DMS53 treated with DMSO at 0.1 percent for 48 hours (cell line): ENCODE measurements around the gene ATXN1.

ENCODE experiments used
- DNase-seq: peaks from one replicate; lab custom pipeline; 2025; ENCODE audit not compliant: unreplicated experiment; lab: John Stamatoyannopoulos, UW

The ATXN1 gene

DNA sequence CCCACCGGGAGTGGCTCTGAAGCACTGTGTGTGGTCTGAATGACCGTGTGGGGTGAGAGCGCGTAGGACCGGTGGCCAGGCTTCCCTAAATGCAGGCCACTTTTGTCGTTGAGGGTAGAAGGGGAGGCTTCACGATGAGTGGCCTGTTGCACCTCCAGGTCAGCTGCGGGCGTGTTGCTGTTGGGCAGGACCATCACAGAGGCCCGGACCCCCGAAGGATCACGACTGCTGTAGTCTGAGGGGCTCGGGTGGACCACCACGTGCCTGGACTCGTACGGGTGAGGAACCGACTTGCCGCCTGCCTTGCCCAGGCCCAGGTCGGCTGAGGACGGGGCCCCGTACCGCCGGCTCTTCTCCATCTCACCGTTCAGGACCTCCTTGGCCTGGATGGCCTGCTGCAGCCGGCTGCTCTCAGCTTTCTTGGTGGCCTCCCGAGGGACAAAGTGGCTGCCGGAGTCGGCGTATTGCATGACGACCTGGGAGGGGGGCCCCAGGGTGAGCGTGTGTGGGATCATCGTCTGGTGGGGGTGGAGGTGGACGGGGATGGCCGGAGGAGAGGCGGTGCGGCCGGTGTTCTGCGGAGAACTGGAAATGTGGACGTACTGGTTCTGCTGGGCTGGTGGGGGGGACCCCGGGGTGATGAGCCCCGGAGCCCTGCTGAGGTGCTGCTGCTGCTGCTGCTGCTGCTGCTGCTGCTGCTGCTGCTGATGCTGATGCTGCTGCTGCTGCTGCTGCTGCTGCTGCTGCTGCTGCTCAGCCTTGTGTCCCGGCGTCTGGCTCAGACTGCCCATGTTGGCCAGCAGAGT, 434.1 kb downstream of the ATXN1 start:
- DNase-seq, result no peak

- no peak for DNase-seq
Observed at GRCh38 chr6:16326531-16326930, 434.7 kb downstream of the ATXN1 start.

DNA sequence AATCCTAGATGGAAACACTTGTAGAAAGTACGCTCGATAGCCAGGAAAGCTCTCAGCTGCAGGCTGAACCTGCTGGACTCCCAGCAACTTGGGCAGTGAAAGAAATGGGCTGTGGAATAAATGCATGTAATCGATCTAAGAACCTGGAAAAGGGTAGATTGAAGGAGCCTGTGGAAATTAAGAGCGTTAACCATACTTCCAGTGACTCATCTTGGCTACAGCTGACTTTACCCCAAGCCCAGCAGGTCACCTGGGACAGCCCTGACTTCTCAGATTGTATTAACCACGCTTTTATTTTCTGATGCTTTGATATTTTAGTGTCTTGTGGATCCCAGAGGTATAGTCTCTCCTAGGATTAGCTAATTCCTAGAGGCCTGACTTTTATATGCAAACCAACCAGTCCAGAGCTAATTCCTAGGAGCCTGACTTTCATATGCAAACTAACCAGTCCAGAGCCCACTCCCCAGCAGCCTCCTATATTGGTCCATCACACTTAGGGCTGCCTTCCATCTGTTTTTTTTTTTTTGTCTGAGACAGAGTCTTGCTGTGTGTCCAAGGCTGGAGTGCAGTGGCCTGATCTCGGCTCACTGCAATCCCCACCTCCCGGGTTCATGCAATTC, 436.5 kb downstream of the ATXN1 start:
- DNase-seq, result no peak

- no peak for DNase-seq
Observed at GRCh38 chr6:16324184-16324583, 437.1 kb downstream of the ATXN1 start.

- DNase-seq, result peak; percentile 90
Observed at GRCh38 chr6:16322666-16323312, 438.5 kb downstream of the ATXN1 start.

DNA sequence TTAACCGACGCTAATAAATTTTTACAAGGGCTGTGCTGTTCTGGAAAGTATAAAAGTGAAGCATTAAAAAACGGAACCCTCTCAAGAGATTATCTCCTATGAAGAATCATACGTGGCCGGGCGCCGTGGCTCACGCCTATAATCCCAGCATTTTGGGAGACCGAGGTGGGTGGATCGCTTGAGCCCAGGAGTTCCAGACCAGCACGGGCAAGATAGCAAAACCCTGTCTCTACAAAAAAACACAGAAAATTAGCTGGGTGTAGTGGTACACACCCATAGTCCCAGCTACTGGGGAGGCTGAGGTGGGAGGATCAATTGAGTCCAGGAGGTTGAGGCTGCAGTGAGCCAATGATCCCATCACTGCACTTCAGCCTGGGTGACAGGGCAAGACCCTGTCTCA, 439.4 kb downstream of the ATXN1 start:
- no peak for DNase-seq

DNA sequence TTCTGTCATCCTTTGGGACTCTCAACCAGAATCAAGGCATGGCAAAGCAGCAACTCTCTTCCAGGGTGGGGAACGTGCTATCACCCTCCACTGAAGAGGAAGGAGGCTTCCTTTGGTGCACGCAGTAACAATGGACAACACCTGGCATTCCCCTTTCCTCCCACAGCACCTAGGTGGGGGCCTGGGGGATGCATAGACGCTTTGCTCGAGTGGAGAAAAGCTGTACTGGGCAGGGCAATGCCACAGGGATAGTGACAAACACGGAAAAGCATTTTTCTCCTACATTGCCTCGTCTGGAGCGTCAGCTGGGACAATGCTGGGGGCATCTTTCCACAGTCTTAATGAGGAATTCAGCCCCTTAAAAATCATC, 439.9 kb downstream of the ATXN1 start:
- DNase-seq, result no peak

GRCh38 chr6:16320533-16321340, 440.5 kb downstream of the ATXN1 start:
- no peak for DNase-seq

DNA sequence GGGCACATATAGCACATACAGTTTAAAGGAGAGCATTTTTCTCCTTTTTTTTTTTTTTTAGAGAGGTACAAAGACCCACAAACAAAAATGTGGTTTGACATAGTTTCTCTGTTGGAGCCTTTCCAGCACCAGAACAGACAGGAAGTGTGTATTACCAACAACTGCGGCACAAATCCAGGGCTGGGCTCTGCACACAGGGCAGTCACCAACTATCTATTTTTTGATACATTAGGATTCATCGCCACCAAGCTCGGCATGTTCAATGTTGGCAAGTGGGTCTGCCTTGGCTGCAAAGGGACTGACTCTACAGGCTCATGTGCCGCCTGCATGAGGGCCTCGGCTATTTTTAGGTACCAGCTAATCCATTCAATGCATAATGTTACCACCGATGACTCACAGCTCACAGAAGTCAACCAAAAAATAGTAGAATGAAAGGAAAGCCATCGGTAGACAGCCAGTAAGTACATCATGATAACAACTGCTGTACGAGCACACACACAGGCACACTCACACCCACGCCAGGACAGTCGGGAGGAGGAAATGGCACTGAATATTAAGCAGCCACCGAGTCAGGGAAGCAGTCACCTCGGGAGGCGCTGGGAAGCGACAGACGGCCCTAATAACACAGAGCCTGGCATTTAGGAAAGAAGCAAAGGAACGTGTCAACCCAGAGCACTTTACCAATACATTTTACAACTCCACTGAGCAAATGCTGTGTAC, 441.3 kb downstream of the ATXN1 start:
- DNase-seq, result peak; percentile 65

- no peak for DNase-seq
Observed at GRCh38 chr6:16318953-16319720, 442.1 kb downstream of the ATXN1 start.

- DNase-seq, result no peak
Observed at GRCh38 chr6:16318538-16318937, 442.7 kb downstream of the ATXN1 start.

DNA sequence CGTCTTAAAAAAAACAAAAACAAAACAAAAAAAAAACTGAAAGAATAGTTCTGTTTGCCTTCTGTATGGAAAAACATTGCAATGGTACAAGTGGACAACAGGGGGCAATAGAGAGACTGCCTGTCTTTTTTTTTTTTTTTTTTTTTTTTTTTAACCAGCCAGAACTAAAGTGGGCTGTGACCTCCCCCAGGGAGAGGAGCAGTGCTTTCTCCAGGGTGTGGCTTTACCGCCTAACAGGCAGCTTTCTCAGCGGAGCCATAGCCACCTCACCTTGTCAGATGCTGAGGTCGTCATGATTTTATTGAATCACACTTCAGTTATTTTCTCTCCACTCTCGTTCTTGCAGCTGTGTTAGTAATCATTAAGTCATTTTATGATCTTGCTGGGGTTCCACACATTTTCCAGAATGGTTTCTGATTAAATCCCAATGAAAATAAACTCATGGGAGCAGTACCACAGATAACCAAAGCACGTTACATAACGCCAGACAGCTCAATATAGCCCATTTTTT, 444.5 kb downstream of the ATXN1 start:
- DNase-seq, result peak; percentile 8

- no peak for DNase-seq
Observed at GRCh38 chr6:16314296-16314695, 447.0 kb downstream of the ATXN1 start.

DNA sequence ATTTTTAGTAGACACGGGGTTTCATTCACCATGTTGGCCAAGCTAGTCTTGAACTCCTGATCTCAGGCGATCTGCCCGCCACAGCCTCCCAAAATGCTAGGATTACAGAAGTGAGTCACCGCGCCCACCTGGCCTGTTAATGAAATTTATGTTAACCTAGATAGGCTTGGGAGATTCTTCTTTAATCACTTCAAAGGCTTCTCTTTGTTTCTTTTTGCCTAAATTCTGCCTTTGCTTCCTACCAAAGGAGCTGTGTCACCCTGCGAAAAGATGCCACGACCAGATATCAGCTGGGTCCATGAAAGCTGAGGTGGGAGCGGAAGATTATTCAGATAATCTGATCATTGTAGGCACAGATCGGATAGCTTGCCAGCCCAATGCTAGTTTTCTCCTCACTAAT, 447.5 kb downstream of the ATXN1 start:
- no peak for DNase-seq

- no peak for DNase-seq
Observed at GRCh38 chr6:16311763-16312162, 449.5 kb downstream of the ATXN1 start.

DNA sequence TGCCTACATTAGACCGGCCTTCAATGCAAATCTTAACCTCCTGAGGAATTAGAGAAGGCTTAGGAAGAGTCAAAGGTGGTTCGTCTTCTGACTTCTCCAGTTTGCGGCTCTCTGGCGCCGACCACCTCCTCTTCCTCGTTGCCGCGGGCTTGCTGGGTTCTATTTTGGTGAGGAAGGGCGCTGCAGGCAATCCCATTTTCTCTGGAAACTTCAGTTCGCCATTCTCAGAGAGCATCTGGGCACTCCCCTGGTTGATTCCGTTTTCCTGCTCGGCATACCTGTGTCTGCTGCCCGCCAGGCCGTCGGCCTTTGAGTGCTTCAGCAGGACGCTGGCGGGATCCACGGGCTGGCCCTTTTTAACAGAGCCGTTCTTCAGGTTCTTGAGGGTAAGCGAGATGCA, 454.9 kb downstream of the ATXN1 start:
- DNase-seq, result no peak

- DNase-seq, result no peak
Observed at GRCh38 chr6:16305788-16306187, 455.5 kb downstream of the ATXN1 start.

DNA sequence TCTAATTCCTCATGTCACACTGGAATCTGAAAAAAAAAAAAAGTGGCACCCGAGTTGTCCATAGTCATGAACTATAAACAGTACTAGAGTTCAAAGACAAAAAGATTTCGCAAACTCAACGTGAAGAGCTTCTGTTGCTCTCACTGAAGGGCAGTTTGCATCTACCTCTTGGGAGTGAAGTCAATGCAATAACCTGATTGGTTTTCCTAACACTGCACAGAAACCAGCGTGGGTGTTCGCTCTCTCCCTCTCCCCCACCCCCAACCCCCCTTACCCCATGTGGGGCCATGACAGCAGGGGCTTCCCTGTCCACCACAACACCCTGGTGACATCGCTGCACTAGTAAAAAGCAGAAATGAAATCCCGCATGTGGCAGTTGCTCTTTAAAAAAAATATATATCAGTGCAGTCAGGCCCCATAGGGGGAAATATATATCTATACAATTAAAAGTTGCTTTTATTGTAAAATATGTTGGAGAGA, 456.0 kb downstream of the ATXN1 start:
- DNase-seq, result no peak

DNA sequence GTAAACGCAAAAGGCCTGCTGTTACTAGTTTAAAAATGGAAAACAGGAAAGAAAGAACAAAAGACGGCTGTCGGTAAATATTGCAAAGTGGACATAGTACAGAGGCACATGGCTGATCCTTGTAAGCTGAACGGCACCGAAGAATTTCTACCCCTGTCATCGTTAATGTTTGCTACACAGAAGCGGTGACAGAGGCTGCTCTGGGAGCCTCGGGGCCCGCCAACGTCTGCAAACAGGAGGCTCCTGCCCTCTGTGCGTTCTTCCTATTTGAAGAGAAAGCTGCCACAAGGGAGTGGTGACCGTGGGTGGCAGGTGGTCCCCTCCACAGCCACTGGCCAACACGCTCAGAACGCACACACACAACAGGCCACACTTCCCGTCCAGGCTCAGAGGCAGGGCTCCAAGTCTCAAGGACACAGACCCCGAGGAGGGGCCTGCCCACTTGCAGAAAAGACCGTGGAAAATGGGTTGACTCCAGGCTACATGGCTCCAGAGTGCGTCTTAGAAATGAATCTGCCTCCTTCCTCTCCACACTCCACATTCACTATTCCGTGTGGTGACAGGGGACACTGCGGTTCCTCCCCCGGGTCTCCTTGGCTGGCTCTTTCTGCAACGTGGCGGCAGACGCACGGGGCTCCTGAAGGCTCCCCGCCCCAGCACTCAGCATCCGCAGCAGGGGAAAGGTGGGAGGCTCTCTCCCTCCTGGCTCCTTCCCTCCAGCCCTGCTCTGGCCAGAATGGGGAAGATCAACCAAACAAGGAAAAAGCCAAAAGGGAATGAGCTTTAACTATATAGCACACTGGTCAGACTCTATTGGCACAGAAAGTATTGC, 458.3 kb downstream of the ATXN1 start:
- no peak for DNase-seq
